Prostate gland (tissue), 2 donors: ENCODE data around the gene PICALM.

Experiments
- POLR2AphosphoS5 ChIP-seq: sonication (generic); formaldehyde crosslinking; IDR thresholded peaks from one replicate; pipeline ENCODE4 v1.6.1; 2017; ENCODE audit warnings: antibody characterized with exemption
- TF ChIP-seq, protein P1 (sequence below), 4 experiments: fragments of 200-600 bp in 2 of 4; fragments of 450-650 bp in 2 of 4; sonication (generic) in 2 of 4; IDR thresholded peaks; 1 replicate in 3 of 4; 2 replicates in 1 of 4; pipeline ENCODE4 v1.5.1; 2016 to 2019; ENCODE audit warnings: antibody characterized with exemption in 4 of 4, mild to moderate bottlenecking in 2 of 4, moderate library complexity in 2 of 4

DNA sequence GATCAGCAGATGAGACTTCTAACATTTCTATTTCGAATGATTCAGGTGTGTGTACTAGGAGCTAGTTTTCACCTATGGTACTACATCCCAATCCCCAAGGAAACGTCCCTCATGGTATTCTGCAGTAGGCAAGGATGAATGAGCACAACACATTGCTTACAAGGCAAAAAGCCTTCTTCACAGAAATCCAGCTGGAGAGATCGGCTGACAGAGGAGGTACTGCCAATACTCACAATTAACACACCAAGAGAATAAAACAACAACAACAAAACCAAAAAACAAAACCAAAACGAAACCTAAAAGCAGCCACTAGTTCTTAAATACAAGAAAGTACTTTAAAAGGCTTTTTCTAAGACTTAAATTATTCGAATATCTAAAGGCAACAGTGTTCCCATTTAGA lies 101.4 kb downstream of the PICALM start:
- TF ChIP-seq, protein P1, sequence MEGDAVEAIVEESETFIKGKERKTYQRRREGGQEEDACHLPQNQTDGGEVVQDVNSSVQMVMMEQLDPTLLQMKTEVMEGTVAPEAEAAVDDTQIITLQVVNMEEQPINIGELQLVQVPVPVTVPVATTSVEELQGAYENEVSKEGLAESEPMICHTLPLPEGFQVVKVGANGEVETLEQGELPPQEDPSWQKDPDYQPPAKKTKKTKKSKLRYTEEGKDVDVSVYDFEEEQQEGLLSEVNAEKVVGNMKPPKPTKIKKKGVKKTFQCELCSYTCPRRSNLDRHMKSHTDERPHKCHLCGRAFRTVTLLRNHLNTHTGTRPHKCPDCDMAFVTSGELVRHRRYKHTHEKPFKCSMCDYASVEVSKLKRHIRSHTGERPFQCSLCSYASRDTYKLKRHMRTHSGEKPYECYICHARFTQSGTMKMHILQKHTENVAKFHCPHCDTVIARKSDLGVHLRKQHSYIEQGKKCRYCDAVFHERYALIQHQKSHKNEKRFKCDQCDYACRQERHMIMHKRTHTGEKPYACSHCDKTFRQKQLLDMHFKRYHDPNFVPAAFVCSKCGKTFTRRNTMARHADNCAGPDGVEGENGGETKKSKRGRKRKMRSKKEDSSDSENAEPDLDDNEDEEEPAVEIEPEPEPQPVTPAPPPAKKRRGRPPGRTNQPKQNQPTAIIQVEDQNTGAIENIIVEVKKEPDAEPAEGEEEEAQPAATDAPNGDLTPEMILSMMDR (IDR thresholded peaks at IDR 0.05): no peak
- TF ChIP-seq POLR2AphosphoS5: no peak
